Loucy (cell line): ENCODE data around the gene CACNB2.

ENCODE experiments used
- EZH2phosphoT487 ChIP-seq: fragments of 200-600 bp; IDR thresholded peaks from 2 replicates; pipeline ENCODE4 v1.6.1; 2018; ENCODE audit warnings: antibody characterized with exemption, mild to moderate bottlenecking, moderate library complexity, borderline replicate concordance
- TF ChIP-seq, protein P1 (sequence below): fragments of 200-600 bp; sonication (generic); conservative IDR thresholded peaks from 2 replicates; pipeline ENCODE4 v1.5.1; 2014; ENCODE audit warnings: mild to moderate bottlenecking, antibody characterized with exemption, low read length

DNA sequence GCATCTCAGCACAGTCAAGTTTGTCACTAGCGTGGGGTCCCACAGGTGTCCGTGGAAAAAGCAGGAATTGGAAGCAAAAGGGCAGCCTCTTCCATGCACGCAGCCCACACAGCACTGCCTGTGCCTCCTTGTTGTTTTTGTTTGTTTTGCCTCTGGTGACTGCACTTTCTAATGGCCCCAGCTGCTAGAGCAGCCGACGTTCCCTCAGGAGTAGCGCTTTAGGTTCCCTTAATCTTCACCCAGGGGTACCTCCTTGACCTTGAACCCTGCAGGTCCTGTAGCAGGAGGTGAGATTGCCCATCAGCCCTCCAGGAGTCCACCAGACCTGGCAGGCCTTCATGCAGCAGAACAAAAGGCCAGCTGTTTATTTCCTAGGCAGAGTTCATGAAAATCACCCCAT is 210.1 kb downstream of the CACNB2 start:
- TF ChIP-seq EZH2phosphoT487, result no peak
- TF ChIP-seq, protein P1, sequence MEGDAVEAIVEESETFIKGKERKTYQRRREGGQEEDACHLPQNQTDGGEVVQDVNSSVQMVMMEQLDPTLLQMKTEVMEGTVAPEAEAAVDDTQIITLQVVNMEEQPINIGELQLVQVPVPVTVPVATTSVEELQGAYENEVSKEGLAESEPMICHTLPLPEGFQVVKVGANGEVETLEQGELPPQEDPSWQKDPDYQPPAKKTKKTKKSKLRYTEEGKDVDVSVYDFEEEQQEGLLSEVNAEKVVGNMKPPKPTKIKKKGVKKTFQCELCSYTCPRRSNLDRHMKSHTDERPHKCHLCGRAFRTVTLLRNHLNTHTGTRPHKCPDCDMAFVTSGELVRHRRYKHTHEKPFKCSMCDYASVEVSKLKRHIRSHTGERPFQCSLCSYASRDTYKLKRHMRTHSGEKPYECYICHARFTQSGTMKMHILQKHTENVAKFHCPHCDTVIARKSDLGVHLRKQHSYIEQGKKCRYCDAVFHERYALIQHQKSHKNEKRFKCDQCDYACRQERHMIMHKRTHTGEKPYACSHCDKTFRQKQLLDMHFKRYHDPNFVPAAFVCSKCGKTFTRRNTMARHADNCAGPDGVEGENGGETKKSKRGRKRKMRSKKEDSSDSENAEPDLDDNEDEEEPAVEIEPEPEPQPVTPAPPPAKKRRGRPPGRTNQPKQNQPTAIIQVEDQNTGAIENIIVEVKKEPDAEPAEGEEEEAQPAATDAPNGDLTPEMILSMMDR, result no peak
